IMR-90 (cell line): Measurements from ENCODE around the gene TBCEL. TPM values are rescaled to one million over a fixed set of nuclear protein-coding genes. Genes with fewer than 3 reads are reported as not detected.

Experiments used
- ATAC-seq: fragments of 200-7000 bp; cut with Tn5 transposase; 2 replicates; pipeline ENCODE4 v1.9.1; 2020; ENCODE audit warnings: low read depth, mild to moderate bottlenecking, moderate library complexity
- BruUV-seq: library from RNA; stranded (reverse); fragments of 400-500 nt; replicated peaks from 2 replicates; lab custom pipeline; 2021; lab: Mats Ljungman, UMichigan
- CTCF ChIA-PET: fragments of 300-600 bp; formaldehyde crosslinking; extraction: SDS; loops from one replicate; lab custom pipeline; 2021; ENCODE audit warnings: antibody characterized with exemption; lab: Yijun Ruan, JAX
- POLR2A ChIA-PET: fragments of 300-600 bp; sonication (Branson Sonifier 250); formaldehyde crosslinking; loops from one replicate; lab custom pipeline; 2022; ENCODE audit warnings: antibody characterized with exemption; ENCODE audit not compliant: unreplicated experiment; lab: Charles Lee
- DNase-seq: peaks from one replicate; pipeline ENCODE4 v3.0.0; 2013
- H2AFZ ChIP-seq: replicated peaks from 2 replicates; pipeline ENCODE3; 2013; ENCODE audit warnings: low read length, mild to moderate bottlenecking; ENCODE audit not compliant: poor library complexity
- H2AK5ac ChIP-seq: 2 replicates; pipeline ENCODE4 v1.6.1; 2013; ENCODE audit warnings: low read depth, low read length, inconsistent platforms
- H2AK9ac ChIP-seq: replicated peaks from 2 replicates; pipeline ENCODE3; 2013; ENCODE audit warnings: mild to moderate bottlenecking, low read depth, low read length, moderate library complexity; ENCODE audit not compliant: poor library complexity
- H2BK120ac ChIP-seq: 2 replicates; pipeline ENCODE4 v1.6.1; 2013; ENCODE audit warnings: low read depth, low read length, inconsistent platforms
- H2BK15ac ChIP-seq: 3 replicates; pipeline ENCODE4 v1.6.1; 2013; ENCODE audit warnings: low read depth, low read length, inconsistent platforms
- H2BK20ac ChIP-seq: 2 replicates; pipeline ENCODE4 v1.6.1; 2013; ENCODE audit warnings: low read depth, mild to moderate bottlenecking, inconsistent platforms, low read length, moderate library complexity
- H2BK5ac ChIP-seq: 2 replicates; pipeline ENCODE4 v1.6.1; 2013; ENCODE audit warnings: mild to moderate bottlenecking, low read depth, low read length, inconsistent platforms; ENCODE audit not compliant: poor library complexity, severe bottlenecking
- H3K14ac ChIP-seq: replicated peaks from 2 replicates; pipeline ENCODE4 v1.6.1; 2013; ENCODE audit warnings: low read depth, low read length, inconsistent platforms
- H3K18ac ChIP-seq: 2 replicates; pipeline ENCODE4 v1.6.1; 2013; ENCODE audit warnings: low read depth, low read length, control low read depth
- H3K23ac ChIP-seq: 2 replicates; pipeline ENCODE4 v1.6.1; 2013; ENCODE audit warnings: low read depth, low read length, inconsistent platforms
- H3K27ac ChIP-seq: 2 replicates; pipeline ENCODE4 v1.5.1; 2013; ENCODE audit warnings: mild to moderate bottlenecking, control low read depth, low read length; ENCODE audit not compliant: insufficient read depth
- H3K27me3 ChIP-seq: 2 replicates; pipeline ENCODE4 v1.6.1; 2013; ENCODE audit warnings: low read length; ENCODE audit not compliant: control insufficient read depth, insufficient read depth
- H3K36me3 ChIP-seq: 2 replicates; pipeline ENCODE4 v1.6.1; 2013; ENCODE audit warnings: low read length, mixed read lengths; ENCODE audit not compliant: control insufficient read depth, insufficient read depth
- H3K4ac ChIP-seq: 2 replicates; pipeline ENCODE4 v1.6.1; 2013; ENCODE audit warnings: low read depth, low read length, inconsistent platforms
- H3K4me1 ChIP-seq: 2 replicates; pipeline ENCODE4 v1.6.1; 2013; ENCODE audit warnings: low read length, mixed read lengths; ENCODE audit not compliant: control insufficient read depth, insufficient read depth
- H3K4me2 ChIP-seq: 2 replicates; pipeline ENCODE4 v1.6.1; 2013; ENCODE audit warnings: low read depth, mild to moderate bottlenecking, control low read depth, low read length, moderate library complexity
- H3K4me3 ChIP-seq: 2 replicates; pipeline ENCODE4 v1.5.1; 2013; ENCODE audit warnings: low read depth, mild to moderate bottlenecking, control low read depth, low read length, moderate library complexity; ENCODE audit not compliant: insufficient read depth
- H3K56ac ChIP-seq: 2 replicates; pipeline ENCODE4 v1.6.1; 2013; ENCODE audit warnings: low read length, inconsistent platforms; ENCODE audit not compliant: insufficient read depth; ENCODE audit errors: extremely low read depth
- H3K79me1 ChIP-seq, 2 experiments: 2 replicates each; pipeline ENCODE4 v1.6.1; 2013; ENCODE audit warnings: low read length in 2 of 2, inconsistent platforms in 1 of 2, low read depth in 1 of 2
- H3K9ac ChIP-seq: 2 replicates; pipeline ENCODE4 v1.6.1; 2013; ENCODE audit warnings: low read depth, low read length, control low read depth
- H3K9me1 ChIP-seq: 2 replicates; pipeline ENCODE4 v1.6.1; 2013; ENCODE audit warnings: low read length, inconsistent platforms; ENCODE audit not compliant: insufficient read depth
- H3K9me3 ChIP-seq: 2 replicates; pipeline ENCODE4 v1.6.1; 2013; ENCODE audit warnings: low read length; ENCODE audit not compliant: control insufficient read depth, insufficient read depth
- H4K20me1 ChIP-seq: 2 replicates; pipeline ENCODE4 v1.6.1; 2013; ENCODE audit warnings: low read length, inconsistent platforms; ENCODE audit not compliant: insufficient read depth
- H4K5ac ChIP-seq: 2 replicates; pipeline ENCODE4 v1.6.1; 2013; ENCODE audit warnings: mild to moderate bottlenecking, low read depth, low read length, control low read depth
- H4K8ac ChIP-seq, 2 experiments: 2 replicates each; pipeline ENCODE4 v1.6.1; 2013; ENCODE audit warnings: low read depth in 2 of 2, low read length in 2 of 2, control low read depth in 1 of 2, inconsistent platforms in 1 of 2
- H4K91ac ChIP-seq: 2 replicates; pipeline ENCODE4 v1.6.1; 2013; ENCODE audit warnings: low read depth, low read length, inconsistent platforms; ENCODE audit not compliant: insufficient read depth
- CEBPB ChIP-seq: IDR thresholded peaks from 2 replicates; pipeline ENCODE4 v1.6.1; 2012; ENCODE audit warnings: low read depth, low read length, improper control_type of control experiment
- MAFK ChIP-seq: IDR thresholded peaks from 2 replicates; pipeline ENCODE4 v1.6.1; 2012; ENCODE audit warnings: low read depth, low read length, improper control_type of control experiment
- MAZ ChIP-seq: IDR thresholded peaks from 2 replicates; pipeline ENCODE4 v1.6.1; 2012; ENCODE audit warnings: low read depth, mild to moderate bottlenecking, low read length, improper control_type of control experiment, moderate library complexity, borderline replicate concordance
- RCOR1 ChIP-seq: IDR thresholded peaks from 2 replicates; pipeline ENCODE4 v1.6.1; 2012; ENCODE audit warnings: mild to moderate bottlenecking, low read length, improper control_type of control experiment; ENCODE audit not compliant: insufficient replicate concordance
- WGBS, 2 experiments: methylation state at CpG; one replicate each; pipeline versions ENCODE4 v1.1.5 to v1.1.7; 2013; ENCODE audit warnings: missing lambda C conversion rate in 2 of 2; ENCODE audit not compliant: insufficient read length in 1 of 2; ENCODE audit errors: extremely low coverage in 2 of 2; 5-methylcytosine and 5-hydroxymethylcytosine counted together
- dilution Hi-C: fragments of 300-500 bp; cut with HindIII; formaldehyde crosslinking; loops from one replicate; pipeline ENCODE4 v1.14.3; 2018; ENCODE audit warnings: low sequenced_read_pairs; ENCODE audit not compliant: unreplicated experiment
- in situ Hi-C: fragments of 300-500 bp; cut with MboI; formaldehyde crosslinking; loops from 3 replicates; pipeline ENCODE4 v1.14.3; 2019; ENCODE audit warnings: low sequenced_read_pairs, inconsistent platforms, mixed read lengths
- intact Hi-C: fragments of 100-400 bp; cut with micrococcal nuclease; formaldehyde crosslinking; loops from 2 replicates; pipeline ENCODE4 v1.10.0; 2022
- polyA plus RNA-seq, 3 experiments: library from polyadenylated mRNA; depleted of rRNA; stranded (reverse); fragments of >200 nt; gene quantifications; 2 replicates each; pipeline ENCODE4 v1.2.3, GENCODE V29; 2012; ENCODE audit warnings: low replicate concordance in 1 of 3
- total RNA-seq: library from RNA; depleted of rRNA; stranded (reverse); fragments of >200 nt; gene quantifications from 2 replicates; pipeline ENCODE4 v1.2.3, GENCODE V29; 2012

Gene TBCEL
- total and polyA plus RNA-seq, 2 of the 4 experiments (the other 2 are of a cell fraction) = 7.1 to 21.0 TPM

- CTCF ChIA-PET = no interaction called here
- DNase-seq = peak; percentile 31
- intact Hi-C loops = no loop called here
Measured at GRCh38 chr11:121070951-121071845, 47.3 kb downstream of the TBCEL start.

More at GRCh38 chr11:121070951-121071845, 47.3 kb downstream of the TBCEL start:
- no peak overlapping the region for H4K8ac ChIP-seq
- no peak overlapping the region for H3K4me3 ChIP-seq
- H4K91ac ChIP-seq = no peak overlapping the region
- no peak overlapping the region for H3K9ac ChIP-seq
- no peak overlapping the region for H3K23ac ChIP-seq
- peaks cover 9% of the 10 kb centered on the region for H3K36me3 ChIP-seq
- H2AK9ac ChIP-seq = no peak overlapping the region
- no peak overlapping the region for H2AFZ ChIP-seq
- no peak overlapping the region for H3K56ac ChIP-seq
- no peak overlapping the region for H3K4me2 ChIP-seq
- no peak overlapping the region for H4K5ac ChIP-seq
- H3K27ac ChIP-seq = no peak overlapping the region
- peaks cover 11% of the 10 kb centered on the region; the same call in 1 of the 2 replicates for H4K20me1 ChIP-seq
- in situ Hi-C loops = no loop called here
- no peak overlapping the region for H2BK120ac ChIP-seq
- H3K79me1 ChIP-seq = no peaks in the 10 kb centered on the region
- H3K9me3 ChIP-seq = no peaks in the 10 kb centered on the region
- H3K4me1 ChIP-seq = peaks cover 5% of the 10 kb centered on the region; the same call in 1 of the 2 replicates
- 0 out of 2 replicates have a peak, but pooled peaks have one; percentile 33 for ATAC-seq
- WGBS, 2 experiments = no CpG with 5 or more reads among the region's 2 CpGs
- POLR2A ChIA-PET = no interaction called here
- H2BK5ac ChIP-seq = no peak overlapping the region
- H3K4ac ChIP-seq = no peak overlapping the region
- no peak overlapping the region for H2AK5ac ChIP-seq
- H2BK15ac ChIP-seq = no peak overlapping the region
- H3K14ac ChIP-seq = no peak overlapping the region
- peaks cover 7% of the 10 kb centered on the region for H3K9me1 ChIP-seq
- BruUV-seq = no TSS peak
- no peak overlapping the region for H2BK20ac ChIP-seq
- TF ChIP-seq RCOR1 = no peak
- TF ChIP-seq CEBPB = no peak
- TF ChIP-seq MAFK = no peak
- TF ChIP-seq MAZ = no peak
- dilution Hi-C loops = no loop called here
- no peaks in the 10 kb centered on the region for H3K27me3 ChIP-seq
- H3K18ac ChIP-seq = no peak overlapping the region
